Measurements from ENCODE around the gene NAP1L1. TPM values are rescaled to one million over a fixed set of nuclear protein-coding genes. Genes with fewer than 3 reads are reported as not detected.
A peak's percentile ranks its signal among the peaks of the same experiment; 100 is the strongest.

NAP1L1 gene
- total RNA-seq, 2 experiments from 2014 or later = 1,148 to 1,176 TPM

DNA sequence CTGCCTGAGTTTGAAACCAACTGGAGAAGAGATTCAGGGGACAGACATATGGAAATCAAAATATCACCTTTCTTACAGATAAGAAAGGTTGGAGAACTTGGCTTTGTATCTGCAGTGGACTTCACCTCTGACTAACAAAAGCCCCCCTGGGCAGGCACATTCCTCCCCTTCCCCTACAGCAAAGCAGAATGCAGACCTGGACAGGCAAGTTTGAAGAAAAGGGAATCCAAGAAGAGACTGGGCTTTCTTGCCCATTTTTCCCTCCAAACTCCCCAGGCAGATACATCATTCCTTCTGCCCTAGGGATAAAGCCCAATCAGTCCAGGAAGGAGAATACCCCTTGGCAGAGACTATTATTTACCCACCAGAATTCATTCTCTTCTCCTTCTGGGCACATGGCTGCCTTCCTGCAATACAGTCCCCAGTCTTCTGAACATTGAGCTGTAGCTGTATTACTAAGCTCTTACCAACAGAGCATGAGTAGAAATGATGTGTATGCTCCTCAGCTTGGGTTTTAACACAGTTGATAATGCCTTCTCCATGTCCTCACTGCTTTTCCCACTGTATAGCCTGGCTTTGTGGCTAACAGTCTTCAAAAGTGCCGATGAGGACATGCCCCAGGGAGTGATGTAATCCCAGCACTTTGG lies 17.4 kb upstream of the NAP1L1 start:
- H3K4me1 Mint-ChIP-seq = no peaks in the 10 kb centered on the region
- peaks cover 13% of the 10 kb centered on the region for H3K27me3 Mint-ChIP-seq
- no peaks in the 10 kb centered on the region for H3K9me3 Mint-ChIP-seq
- H3K27ac Mint-ChIP-seq = no peak overlapping the region
- DNase-seq = no peak
- no peaks in the 10 kb centered on the region for H3K36me3 Mint-ChIP-seq
- H3K4me3 Mint-ChIP-seq = no peak overlapping the region

DNA sequence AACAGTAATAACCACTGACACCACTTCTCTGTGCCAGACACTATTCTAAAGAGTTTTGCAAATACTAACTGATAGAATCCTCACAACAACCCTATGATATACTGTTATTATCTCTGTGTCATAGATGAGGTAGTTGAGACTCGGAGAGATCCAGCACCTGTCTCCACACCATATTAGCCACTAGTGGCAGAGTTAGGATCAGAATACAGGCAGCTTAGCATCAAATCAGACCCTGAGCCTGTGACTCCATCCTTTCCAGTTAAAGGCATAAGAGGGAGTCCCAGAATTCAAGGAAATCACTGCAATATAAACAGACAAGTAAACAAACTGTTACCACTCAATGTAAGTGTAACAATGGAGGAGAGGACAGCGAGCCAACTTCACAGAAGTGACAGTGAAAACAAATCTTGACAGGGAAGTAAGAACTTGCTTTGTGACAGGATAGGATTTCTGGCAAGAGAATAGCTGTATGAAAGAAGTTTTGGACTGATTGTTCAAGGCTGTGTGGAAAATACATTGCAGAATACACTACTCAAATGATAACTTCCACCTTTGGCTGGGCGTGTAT lies 11.7 kb upstream of the NAP1L1 start:
- H3K27ac Mint-ChIP-seq = no peak overlapping the region
- H3K9me3 Mint-ChIP-seq = no peaks in the 10 kb centered on the region
- no peak for DNase-seq
- peaks cover 2% of the 10 kb centered on the region for H3K4me1 Mint-ChIP-seq
- no peaks in the 10 kb centered on the region for H3K36me3 Mint-ChIP-seq
- H3K27me3 Mint-ChIP-seq = no peaks in the 10 kb centered on the region
- H3K4me3 Mint-ChIP-seq = no peak overlapping the region

DNA sequence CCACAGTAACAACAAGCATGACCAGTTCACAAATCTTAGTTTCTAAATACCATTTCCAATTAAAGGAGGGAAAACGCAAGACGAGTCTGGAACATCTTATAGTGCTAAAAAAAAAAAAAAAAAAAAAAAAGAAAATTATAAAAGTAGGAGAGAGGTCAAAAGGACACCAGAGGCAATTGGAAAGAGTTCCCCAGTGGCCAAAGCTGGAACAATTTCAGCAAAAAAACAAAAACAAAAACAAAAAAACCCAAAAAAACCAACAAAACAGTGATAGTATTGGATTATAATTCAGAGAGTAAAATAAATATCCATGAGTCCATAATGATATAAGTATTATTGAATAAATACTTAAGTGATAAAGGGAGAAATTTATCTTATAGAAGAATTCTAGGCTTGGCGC lies 10.3 kb upstream of the NAP1L1 start:
- Mint-ChIP-seq H3K9me3 (no peaks in the 10 kb centered on the region), H3K36me3 (no peaks in the 10 kb centered on the region), H3K4me1 (peaks cover 2% of the 10 kb centered on the region), H3K27ac (no peak overlapping the region), H3K4me3 (no peak overlapping the region), H3K27me3 (no peaks in the 10 kb centered on the region)
- no peak for DNase-seq

GRCh38 chr12:76091246-76091754 lies 6.8 kb upstream of the NAP1L1 start:
- Mint-ChIP-seq H3K9me3 (no peaks in the 10 kb centered on the region), H3K4me1 (peaks cover 6% of the 10 kb centered on the region), H3K36me3 (no peaks in the 10 kb centered on the region), H3K27ac (no peak overlapping the region), H3K4me3 (no peak overlapping the region), H3K27me3 (no peaks in the 10 kb centered on the region)
- no peak for DNase-seq

DNA sequence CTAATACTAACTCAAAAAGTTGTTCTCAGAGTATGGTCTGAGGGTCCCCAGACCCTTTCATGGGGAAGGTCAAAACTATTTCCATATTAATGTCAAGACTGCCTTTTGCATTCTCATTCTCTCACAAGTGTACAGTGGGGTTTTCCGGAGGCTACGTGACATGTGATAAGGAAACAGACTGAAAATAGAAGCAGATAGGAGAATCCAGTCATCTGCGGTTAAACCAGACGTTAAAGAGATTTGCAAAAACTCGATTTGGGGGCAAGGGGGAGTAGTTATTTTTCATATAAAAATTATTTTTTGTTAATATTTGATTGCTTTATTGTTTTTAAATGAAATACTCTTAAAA lies 1.0 kb upstream of the NAP1L1 start:
- Mint-ChIP-seq H3K36me3 (peaks cover 30% of the 10 kb centered on the region), H3K27me3 (no peaks in the 10 kb centered on the region), H3K4me1 (peaks cover 33% of the 10 kb centered on the region), H3K4me3 (peak overlapping the region; percentile 99), H3K27ac (peak overlapping the region; percentile 100), H3K9me3 (no peaks in the 10 kb centered on the region)
- DNase-seq = peak; percentile 48

DNA sequence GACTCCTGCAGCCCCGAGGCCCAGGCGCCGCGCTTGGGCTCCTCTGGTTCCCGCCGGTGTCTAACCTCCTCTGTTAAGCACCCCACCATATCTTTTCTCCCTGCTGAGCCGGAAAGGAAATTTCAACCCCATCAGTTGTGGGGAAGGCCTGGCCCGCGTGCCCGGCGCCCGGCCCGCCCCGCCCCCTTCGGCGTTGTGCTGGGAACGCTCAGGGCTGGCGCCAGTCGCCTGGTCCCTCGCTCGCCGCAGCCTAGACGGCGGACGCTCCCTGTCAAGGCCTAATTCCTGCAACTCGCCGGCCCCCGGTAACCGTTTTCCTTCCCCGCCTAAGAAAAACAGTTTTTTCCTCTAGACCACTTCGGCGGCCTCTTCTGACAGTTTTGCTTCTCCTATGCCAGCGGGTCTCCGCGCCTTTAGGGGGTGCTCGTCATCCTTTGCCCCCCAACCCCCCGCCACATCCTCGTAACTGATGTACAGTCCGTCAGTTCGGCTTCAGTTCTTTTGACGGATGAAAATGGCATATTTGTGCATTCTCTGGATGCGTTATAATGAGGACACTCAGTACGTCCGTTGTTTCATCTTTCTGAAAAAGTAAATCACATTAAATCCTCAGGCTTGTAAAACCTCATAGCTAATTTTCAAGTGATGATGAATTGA lies 506 bp upstream of the NAP1L1 start:
- H3K9me3 Mint-ChIP-seq = no peaks in the 10 kb centered on the region
- peak overlapping the region; percentile 99 for H3K4me3 Mint-ChIP-seq
- no peak for DNase-seq
- peaks cover 34% of the 10 kb centered on the region for H3K36me3 Mint-ChIP-seq
- no peaks in the 10 kb centered on the region for H3K27me3 Mint-ChIP-seq
- H3K27ac Mint-ChIP-seq = peak overlapping the region; percentile 100
- H3K4me1 Mint-ChIP-seq = peaks cover 35% of the 10 kb centered on the region

DNA sequence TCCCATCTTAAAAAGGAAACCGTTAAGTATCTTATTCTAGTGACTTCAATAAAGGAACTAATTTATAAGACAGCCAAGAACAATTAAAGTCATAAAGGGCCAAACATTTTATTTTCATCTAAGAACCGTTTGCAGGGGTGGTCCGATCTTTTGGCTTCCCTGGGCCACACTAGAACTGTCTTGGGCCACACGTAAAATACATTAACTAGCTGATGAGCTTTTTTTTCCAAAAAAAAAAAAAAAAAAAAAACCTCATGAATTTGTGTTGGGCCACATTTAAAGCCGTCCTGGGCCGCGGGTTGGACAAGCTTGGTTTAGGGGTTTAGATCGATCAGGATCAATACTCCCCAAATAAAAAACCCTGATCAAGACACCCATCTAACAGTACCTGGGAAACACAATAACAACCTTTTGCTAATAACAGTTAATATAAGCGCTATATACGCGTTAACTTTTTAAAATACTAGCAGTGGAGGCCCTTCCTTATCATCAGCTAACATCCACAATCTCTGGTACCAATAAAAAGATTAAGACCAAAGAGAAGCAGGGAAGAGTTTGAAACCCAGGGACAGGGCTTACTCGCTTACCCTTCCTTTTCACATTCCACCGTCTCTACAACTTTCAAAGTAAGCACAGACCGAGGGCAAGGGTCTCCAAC lies 1.1 kb downstream of the NAP1L1 start:
- Mint-ChIP-seq H3K36me3 (peaks cover 48% of the 10 kb centered on the region), H3K9me3 (peaks cover 7% of the 10 kb centered on the region), H3K4me1 (peaks cover 49% of the 10 kb centered on the region), H3K4me3 (peak overlapping the region; percentile 99), H3K27me3 (no peaks in the 10 kb centered on the region), H3K27ac (peak overlapping the region; percentile 100)
- no peak for DNase-seq

DNA sequence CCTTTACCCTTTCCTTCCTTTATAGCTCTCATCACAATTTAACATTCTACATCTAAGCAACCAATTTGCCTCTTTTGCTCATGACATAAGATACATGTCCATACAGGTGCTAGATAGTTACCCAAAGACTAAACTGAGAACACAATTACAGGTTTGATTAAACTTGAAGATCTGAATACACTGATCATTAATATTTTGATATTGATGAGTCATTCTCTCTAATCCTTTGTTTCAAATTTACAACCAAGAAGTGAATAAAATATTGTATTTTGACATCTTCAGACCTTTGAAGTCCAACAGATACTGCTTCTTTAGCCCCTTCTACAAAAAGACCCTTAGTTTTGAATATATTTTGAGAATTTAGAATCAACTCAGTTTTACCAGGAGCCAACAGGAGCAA lies 2.6 kb downstream of the NAP1L1 start:
- no peaks in the 10 kb centered on the region for H3K27me3 Mint-ChIP-seq

DNA sequence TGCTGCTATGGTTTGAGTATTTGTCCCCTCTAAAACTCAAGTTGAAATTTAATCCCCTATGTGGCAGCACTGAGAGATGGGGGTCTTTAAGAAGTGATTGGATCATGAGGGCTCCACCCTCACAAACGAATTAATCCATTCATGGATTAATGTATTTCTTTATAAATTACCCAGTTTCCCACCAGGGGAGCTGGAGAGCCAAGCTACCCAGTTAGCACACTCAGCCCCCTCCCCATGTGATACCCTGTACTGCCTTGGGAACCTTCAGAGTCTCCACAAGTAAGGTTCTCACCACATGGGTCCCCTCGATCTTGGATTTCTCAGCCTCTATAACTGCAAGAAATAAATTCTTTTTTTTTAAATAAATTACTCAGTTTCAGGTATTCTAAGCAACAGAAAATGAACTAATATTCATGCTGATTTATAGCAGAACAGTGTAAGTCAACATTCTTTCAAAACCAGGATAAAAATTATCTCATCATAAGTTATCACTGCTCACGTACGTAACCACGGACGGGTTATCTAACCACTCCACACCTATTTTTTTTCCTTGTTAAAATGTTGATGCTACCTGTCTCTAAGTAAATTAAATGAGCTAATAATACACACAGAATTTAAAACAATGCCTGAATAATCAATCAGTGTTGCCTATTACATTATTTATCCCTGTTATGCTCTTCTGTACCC lies 3.6 kb downstream of the NAP1L1 start:
- peaks cover 59% of the 10 kb centered on the region for H3K36me3 Mint-ChIP-seq
- H3K4me3 Mint-ChIP-seq = peak overlapping the region; percentile 52
- H3K27me3 Mint-ChIP-seq = no peaks in the 10 kb centered on the region
- H3K9me3 Mint-ChIP-seq = peaks cover 10% of the 10 kb centered on the region
- no peak for DNase-seq
- H3K4me1 Mint-ChIP-seq = peaks cover 56% of the 10 kb centered on the region
- no peak overlapping the region for H3K27ac Mint-ChIP-seq

More for the DNA sequence above, 2.6 kb downstream of the NAP1L1 start:
- Mint-ChIP-seq H3K4me1 (peaks cover 59% of the 10 kb centered on the region), H3K9me3 (peaks cover 10% of the 10 kb centered on the region), H3K27ac (peak overlapping the region; percentile 55), H3K36me3 (peaks cover 51% of the 10 kb centered on the region), H3K4me3 (peak overlapping the region; percentile 77)
- no peak for DNase-seq

DNA sequence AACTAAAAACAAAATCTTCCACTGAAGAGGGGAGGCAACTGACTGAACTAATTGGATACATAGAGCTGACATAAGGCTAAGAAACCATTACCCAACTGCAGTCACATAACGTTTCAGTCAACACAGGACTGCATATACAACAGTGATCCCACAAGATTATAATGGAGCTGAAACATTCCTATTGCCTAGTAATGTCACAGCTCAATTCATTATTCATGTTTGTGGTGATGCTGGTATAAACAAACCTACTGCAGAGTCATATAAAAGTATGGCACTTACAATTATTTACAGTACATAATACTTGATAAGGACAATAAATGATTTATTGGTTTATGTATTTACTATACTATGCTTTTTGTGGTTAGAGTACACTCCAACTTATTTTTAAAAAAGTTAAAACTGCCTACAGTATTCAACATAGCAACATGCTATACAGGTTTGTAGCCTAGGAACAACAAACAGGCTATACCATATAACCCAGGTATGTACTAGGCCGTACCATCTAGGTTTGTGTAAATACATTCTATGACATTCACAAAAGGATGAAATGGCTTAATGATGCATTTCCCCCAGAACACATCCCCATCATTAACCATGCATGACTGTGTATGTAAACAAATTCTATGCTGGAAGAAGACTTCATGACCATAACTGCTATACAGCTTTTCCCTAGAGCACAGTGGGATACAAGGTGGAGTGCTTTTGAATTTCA lies 4.3 kb downstream of the NAP1L1 start:
- DNase-seq = no peak
- H3K27me3 Mint-ChIP-seq = no peaks in the 10 kb centered on the region
- peaks cover 10% of the 10 kb centered on the region for H3K9me3 Mint-ChIP-seq
- H3K36me3 Mint-ChIP-seq = peaks cover 59% of the 10 kb centered on the region
- H3K4me3 Mint-ChIP-seq = peak overlapping the region; percentile 42
- peaks cover 54% of the 10 kb centered on the region for H3K4me1 Mint-ChIP-seq
- H3K27ac Mint-ChIP-seq = peak overlapping the region; percentile 22

DNA sequence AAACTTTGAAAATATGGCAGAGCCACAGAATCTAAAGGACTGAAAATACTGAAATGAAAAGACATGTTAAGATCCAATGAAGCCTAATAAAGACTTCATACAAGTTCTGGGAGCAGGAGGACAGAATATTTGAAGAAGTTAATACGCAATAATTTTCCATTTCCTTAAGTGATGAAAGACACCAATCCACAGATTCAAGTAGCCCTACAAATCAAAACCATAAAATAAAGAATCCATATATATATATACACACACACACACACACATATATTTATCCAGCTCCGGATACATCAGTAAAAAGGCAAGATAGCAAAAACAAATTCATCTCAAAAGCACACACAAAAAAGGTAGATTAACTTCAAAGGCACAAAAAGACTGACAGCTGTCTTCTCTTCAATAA lies 5.7 kb downstream of the NAP1L1 start:
- Mint-ChIP-seq H3K4me1 (peaks cover 60% of the 10 kb centered on the region), H3K9me3 (peaks cover 10% of the 10 kb centered on the region), H3K4me3 (no peak overlapping the region), H3K36me3 (peaks cover 64% of the 10 kb centered on the region), H3K27ac (no peak overlapping the region), H3K27me3 (no peaks in the 10 kb centered on the region)
- no peak for DNase-seq

- Mint-ChIP-seq H3K27ac (no peak overlapping the region), H3K4me3 (no peak overlapping the region), H3K36me3 (peaks cover 61% of the 10 kb centered on the region), H3K9me3 (peaks cover 10% of the 10 kb centered on the region), H3K4me1 (peaks cover 61% of the 10 kb centered on the region), H3K27me3 (no peaks in the 10 kb centered on the region)
- no peak for DNase-seq
Measured at GRCh38 chr12:76075448-76075847, 9.0 kb downstream of the NAP1L1 start.

DNA sequence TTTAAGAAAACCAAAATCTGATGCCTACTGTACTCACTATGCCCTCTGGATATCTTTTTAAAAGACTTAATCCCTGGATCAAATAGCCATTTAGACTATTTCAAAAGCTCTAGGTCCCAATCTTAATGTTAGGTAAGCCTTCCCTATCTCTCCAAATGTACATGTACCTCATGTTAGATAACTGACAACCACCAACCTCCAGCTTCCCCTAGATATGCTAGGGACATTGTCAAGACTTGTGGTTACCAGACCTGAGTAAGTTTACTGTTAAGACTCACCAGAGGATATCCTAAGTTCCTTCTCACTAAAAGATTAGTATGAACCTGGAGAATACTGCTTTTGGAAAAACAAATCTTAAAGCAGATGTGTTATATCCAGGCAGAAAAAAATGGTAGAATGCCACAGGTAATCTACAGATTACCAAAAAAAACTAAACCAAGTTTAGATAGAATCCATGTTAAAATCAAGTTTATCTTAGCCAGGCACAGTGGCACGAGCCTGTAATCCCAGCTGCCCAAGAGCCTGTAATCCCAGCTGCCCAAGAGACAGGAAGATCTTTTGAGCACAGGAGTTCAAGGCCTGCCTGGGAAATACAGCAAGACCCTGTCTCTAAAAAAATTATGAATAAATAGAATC lies 9.7 kb downstream of the NAP1L1 start:
- H3K9me3 Mint-ChIP-seq = peaks cover 10% of the 10 kb centered on the region
- no peaks in the 10 kb centered on the region for H3K27me3 Mint-ChIP-seq
- peaks cover 61% of the 10 kb centered on the region for H3K36me3 Mint-ChIP-seq
- no peak for DNase-seq
- H3K27ac Mint-ChIP-seq = no peak overlapping the region
- no peak overlapping the region for H3K4me3 Mint-ChIP-seq
- H3K4me1 Mint-ChIP-seq = peaks cover 60% of the 10 kb centered on the region

GRCh38 chr12:76073561-76073960 lies 10.9 kb downstream of the NAP1L1 start:
- peaks cover 4% of the 10 kb centered on the region for H3K9me3 Mint-ChIP-seq
- H3K4me1 Mint-ChIP-seq = peaks cover 55% of the 10 kb centered on the region
- no peak for DNase-seq
- no peak overlapping the region for H3K4me3 Mint-ChIP-seq
- no peaks in the 10 kb centered on the region for H3K27me3 Mint-ChIP-seq
- H3K36me3 Mint-ChIP-seq = peaks cover 62% of the 10 kb centered on the region
- H3K27ac Mint-ChIP-seq = no peak overlapping the region

Measured in activated naive CD8-positive, alpha-beta T cell treated with anti-CD3 and anti-CD28 coated beads for 36 hours (primary cell).